ENCODE measurements around the gene TMEM179. TPM values are rescaled to one million over a fixed set of nuclear protein-coding genes. Genes with fewer than 3 reads are reported as not detected.

Gene TMEM179
- total RNA-seq, 1 donor, result not detected

DNA sequence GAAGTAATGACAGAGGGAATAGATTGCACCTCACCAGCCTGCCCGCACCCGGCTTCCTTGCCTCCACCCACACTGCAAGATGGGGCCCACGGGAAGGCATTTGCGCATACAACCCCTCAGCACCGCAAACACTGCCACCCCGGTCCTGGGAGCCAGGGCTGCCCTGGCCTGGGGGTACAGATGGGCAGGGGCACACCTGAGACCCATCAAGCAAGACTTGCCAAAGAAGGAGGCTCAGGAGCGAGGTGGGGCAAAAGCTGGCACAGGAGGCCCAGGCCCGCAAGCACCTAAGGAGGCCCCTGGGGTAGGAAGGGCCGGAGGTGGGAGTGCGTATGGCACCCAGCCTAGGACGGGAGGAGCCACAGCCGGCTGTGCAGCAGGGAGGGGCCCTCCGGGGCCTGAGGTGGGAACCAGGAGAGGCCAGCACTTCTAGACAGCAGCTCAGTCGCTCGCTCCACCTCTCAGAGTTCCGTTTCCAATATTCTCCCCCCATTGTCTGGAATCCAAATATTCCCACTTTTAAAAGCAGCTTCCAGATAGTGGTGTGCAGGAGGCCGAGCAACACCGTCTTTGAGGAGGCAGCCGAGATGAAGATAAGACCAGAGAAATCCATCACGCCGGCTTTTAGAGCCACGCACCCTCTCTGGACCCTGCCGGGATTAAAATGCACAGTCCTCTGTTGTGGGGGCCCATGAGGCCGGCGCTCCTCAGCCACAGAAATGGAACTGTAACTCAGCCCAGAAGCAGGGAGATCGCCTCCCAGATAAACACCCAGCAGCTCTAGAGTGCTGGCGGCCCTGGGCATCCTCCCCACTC is 37.2 kb downstream of the TMEM179 start:
- TF ChIP-seq, protein P1, sequence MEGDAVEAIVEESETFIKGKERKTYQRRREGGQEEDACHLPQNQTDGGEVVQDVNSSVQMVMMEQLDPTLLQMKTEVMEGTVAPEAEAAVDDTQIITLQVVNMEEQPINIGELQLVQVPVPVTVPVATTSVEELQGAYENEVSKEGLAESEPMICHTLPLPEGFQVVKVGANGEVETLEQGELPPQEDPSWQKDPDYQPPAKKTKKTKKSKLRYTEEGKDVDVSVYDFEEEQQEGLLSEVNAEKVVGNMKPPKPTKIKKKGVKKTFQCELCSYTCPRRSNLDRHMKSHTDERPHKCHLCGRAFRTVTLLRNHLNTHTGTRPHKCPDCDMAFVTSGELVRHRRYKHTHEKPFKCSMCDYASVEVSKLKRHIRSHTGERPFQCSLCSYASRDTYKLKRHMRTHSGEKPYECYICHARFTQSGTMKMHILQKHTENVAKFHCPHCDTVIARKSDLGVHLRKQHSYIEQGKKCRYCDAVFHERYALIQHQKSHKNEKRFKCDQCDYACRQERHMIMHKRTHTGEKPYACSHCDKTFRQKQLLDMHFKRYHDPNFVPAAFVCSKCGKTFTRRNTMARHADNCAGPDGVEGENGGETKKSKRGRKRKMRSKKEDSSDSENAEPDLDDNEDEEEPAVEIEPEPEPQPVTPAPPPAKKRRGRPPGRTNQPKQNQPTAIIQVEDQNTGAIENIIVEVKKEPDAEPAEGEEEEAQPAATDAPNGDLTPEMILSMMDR (IDR thresholded peaks at IDR 0.05; ENCODE audit: insufficient read depth, low read length), result no peak
- H3K4me3 ChIP-seq (ENCODE audit: low read depth, low read length), result no peak overlapping the region
- DNase-seq (ENCODE audit: low read depth), result no peak

DNA sequence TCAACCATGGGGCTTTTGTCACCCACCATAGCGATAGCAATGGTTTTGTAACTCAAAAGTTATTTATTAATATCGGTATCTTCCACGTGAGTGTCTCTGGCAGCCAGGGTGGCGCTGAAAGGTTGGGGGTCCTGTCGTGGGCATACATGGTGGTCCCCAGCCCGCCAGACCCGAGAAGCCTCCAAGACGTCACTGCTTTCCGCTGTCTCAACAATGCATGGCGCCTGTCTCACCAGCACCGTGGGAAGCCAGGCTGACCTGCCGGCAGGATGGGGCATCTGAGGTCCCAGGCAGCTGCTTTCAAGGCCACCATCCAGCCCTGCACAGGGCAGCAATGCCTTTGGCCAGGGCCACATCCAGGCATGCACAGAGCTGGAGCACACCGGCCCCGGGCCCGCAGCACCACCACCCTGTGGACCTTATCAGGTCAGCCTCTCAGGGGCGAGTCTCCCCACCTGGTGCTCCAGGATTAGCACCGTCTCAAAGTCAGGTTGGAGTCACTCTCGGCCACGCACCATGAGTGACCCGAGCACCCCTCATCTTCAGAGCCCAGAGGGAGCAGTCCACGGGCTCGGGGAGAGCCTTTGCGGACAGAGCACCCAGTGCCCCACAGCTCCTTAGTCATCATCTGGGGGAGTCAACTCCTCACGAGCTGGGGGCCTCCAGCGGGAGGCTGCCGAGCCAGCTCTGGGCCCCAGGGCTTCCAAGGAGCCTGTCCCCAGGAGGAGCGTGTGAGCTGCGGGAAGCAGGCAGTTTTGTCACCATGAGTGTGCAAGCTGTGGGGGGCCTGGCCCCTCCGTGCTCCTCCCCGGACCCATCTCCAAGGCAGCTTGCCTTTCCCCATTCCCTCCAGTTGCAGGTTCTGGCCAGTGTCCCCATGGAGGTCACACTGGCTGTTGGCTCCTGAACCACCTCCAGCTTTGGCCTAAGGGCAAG is 39.6 kb downstream of the TMEM179 start:
- TF ChIP-seq, protein P1 (IDR thresholded peaks at IDR 0.05; ENCODE audit: insufficient read depth, low read length), result no peak
- DNase-seq (ENCODE audit: low read depth), result no peak
- H3K4me3 ChIP-seq (ENCODE audit: low read depth, low read length), result no peak overlapping the region

DNA sequence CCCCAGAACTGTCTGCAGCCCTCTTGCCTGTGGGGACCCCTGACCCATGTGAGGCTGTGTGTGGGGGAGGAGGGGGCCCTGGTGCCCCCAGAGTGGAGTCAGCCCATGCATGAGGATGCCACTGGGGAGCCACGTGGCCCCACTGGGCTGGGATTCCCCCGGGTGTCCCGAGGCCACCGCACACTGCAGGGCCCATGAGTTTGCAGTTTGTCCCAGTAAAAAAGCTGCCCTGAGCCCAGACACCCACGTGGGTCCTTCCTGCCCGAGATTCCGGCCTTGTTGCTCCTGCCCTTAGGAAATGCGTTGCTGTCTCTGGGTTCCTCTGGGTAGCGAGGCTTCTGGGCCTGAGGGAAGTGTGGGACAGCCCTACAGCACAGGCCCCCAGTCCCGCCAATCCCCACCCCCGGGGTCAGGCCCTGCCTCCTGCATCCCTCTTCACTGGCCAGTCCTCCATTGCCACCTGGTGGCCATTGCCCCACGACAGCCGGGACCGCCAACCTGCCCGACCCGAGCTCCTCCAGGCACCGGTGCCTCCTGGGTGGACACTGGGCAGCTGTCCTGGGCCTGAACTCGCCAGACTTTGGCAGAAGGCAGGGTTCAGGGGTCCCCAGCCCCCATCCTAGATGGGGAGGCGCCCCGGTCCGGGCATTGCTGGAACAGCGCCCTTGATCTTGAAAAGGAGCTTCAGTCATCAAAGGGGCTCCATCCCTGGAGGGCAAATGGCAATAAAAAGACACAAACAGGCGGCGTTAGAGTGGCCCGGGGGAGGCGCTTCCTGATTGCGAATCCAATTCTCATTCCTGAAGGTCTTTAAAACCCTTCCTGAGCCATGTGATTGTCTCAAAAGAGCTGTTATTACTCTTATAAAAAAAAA is 40.6 kb downstream of the TMEM179 start:
- TF ChIP-seq, protein P1 (IDR thresholded peaks at IDR 0.05; ENCODE audit: insufficient read depth, low read length), result peak; percentile 67
- H3K4me3 ChIP-seq (ENCODE audit: low read depth, low read length), result no peak overlapping the region
- DNase-seq (ENCODE audit: low read depth), result peak; percentile 17

DNA sequence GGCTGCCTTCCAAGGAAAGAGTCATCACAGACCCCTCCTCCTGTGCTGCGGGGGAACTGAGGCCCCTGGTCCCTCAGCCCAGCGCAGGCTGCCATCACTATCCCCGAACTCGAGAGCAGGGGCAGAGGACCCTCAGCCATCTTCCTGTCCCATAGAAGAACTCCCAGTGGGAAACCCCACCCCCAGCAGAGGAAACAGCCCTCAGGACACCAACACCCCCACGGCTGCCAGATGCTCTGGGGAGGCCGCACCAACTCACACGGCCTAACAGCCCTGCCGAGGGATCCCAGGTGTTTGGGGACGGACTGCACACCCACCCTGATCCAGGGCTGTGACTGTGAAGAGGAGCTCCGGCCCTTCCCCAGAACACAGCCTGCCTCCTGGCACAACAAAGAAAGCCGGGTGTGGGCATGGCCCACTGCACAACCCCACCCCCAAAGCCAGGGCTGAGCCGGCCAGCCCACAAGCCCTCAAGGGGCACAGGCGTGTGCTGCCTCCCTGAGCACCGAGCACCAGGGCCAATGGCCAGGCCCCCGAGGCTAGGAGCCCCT is 41.3 kb downstream of the TMEM179 start:
- no peak for DNase-seq (ENCODE audit: low read depth)
- H3K4me3 ChIP-seq (ENCODE audit: low read depth, low read length), result no peak overlapping the region
- TF ChIP-seq, protein P1 (IDR thresholded peaks at IDR 0.05; ENCODE audit: insufficient read depth, low read length), result no peak

DNA sequence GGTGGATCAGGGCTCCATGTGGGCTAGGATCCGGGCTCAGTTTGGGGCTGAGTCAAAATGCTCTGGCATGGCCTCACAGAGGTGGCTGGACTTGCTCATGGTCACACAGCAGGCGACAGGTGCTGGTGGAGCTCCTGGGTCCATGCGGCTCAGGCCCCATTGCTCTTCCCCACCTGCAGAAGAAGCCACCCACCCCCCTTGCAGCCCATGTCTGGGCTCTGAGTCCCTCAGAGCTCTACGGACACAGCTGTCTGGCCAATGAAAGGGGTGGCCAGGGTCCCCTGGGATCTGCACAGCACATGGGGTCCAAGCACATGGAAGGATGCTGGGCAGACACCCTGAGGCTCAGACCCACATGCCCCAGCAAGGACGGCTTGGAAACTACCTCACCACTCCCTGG is 42.0 kb downstream of the TMEM179 start:
- DNase-seq (ENCODE audit: low read depth), result no peak
- TF ChIP-seq, protein P1 (IDR thresholded peaks at IDR 0.05; ENCODE audit: insufficient read depth, low read length), result no peak
- H3K4me3 ChIP-seq (ENCODE audit: low read depth, low read length), result no peak overlapping the region

All from fibroblast of the aortic adventitia (primary cell).